K562 (cell line): ENCODE measurements around the gene PRRC2A. TPM values are rescaled to one million over a fixed set of nuclear protein-coding genes. Genes with fewer than 3 reads are reported as not detected.
A peak's percentile ranks its signal among the peaks of the same experiment; 100 is the strongest.

ENCODE experiments used
- CHD2 ChIP-seq: IDR thresholded peaks from 2 replicates; pipeline ENCODE4 v1.6.1; 2011; ENCODE audit warnings: low read depth, low read length
- DLX4 ChIP-seq: fragments of 250-450 bp; sonication (Bioruptor Pico); IDR thresholded peaks from 2 replicates; pipeline ENCODE4 v1.6.1; 2021; ENCODE audit warnings: mild to moderate bottlenecking
- E2F1 ChIP-seq: sonication (generic); formaldehyde crosslinking; IDR thresholded peaks from 2 replicates; pipeline ENCODE4 v1.8.1; 2023; ENCODE audit warnings: mild to moderate bottlenecking, missing genetic modification reagents, moderate library complexity
- GABPA ChIP-seq: fragments of 200-800 bp; sonication (Bioruptor generic); conservative IDR thresholded peaks from 2 replicates; pipeline ENCODE4 v1.6.1; 2016; ENCODE audit warnings: low read depth, missing genetic modification characterization, missing compliant biosample characterization
- HMG20A ChIP-seq: fragments of 450-650 bp; formaldehyde crosslinking; conservative IDR thresholded peaks from 2 replicates; pipeline ENCODE4 v1.4.0; 2020; ENCODE audit warnings: mild to moderate bottlenecking, mixed read lengths
- KAT7 ChIP-seq: sonication (generic); formaldehyde crosslinking; IDR thresholded peaks from 2 replicates; pipeline ENCODE4 v1.8.0; 2022; ENCODE audit warnings: missing genetic modification reagents, mild to moderate bottlenecking, borderline replicate concordance
- POLR2AphosphoS5 ChIP-seq: IDR thresholded peaks from 2 replicates; pipeline ENCODE4 v1.6.1; 2011; ENCODE audit warnings: mild to moderate bottlenecking, low read depth, low read length, moderate library complexity; ENCODE audit not compliant: control insufficient read depth, insufficient read depth
- POLR2H ChIP-seq: IDR thresholded peaks from 2 replicates; pipeline ENCODE4 v1.6.1; 2016; ENCODE audit warnings: missing genetic modification characterization, low read depth, mild to moderate bottlenecking, control low read depth, missing compliant biosample characterization, moderate library complexity
- RBM17 ChIP-seq: fragments of 200-400 bp; formaldehyde crosslinking; IDR thresholded peaks from 2 replicates; pipeline ENCODE4 v1.6.1; 2017; ENCODE audit warnings: low read depth, mild to moderate bottlenecking, low read length, borderline replicate concordance
- SAP30 ChIP-seq: fragments of 200-600 bp; sonication (generic); IDR thresholded peaks from 2 replicates; pipeline ENCODE4 v1.6.1; 2012; ENCODE audit warnings: borderline replicate concordance, low read depth, mild to moderate bottlenecking, moderate library complexity, low read length, control low read depth, inconsistent platforms; ENCODE audit not compliant: insufficient read depth, poor library complexity, severe bottlenecking
- TCF7 ChIP-seq: sonication (generic); IDR thresholded peaks from 2 replicates; pipeline ENCODE4 v1.6.1; 2016; ENCODE audit warnings: antibody characterized with exemption, borderline replicate concordance
- ZBTB17 ChIP-seq: fragments of 450-650 bp; formaldehyde crosslinking; IDR thresholded peaks from 2 replicates; pipeline ENCODE4 v1.4.0; 2020; ENCODE audit warnings: mild to moderate bottlenecking
- ZBTB2 ChIP-seq: fragments of 450-650 bp; IDR thresholded peaks from 2 replicates; pipeline ENCODE4 v1.6.1; 2016; ENCODE audit warnings: antibody characterized with exemption
- ZBTB7A ChIP-seq: IDR thresholded peaks from 2 replicates; pipeline ENCODE4 v1.6.1; 2011; ENCODE audit warnings: low read depth, mild to moderate bottlenecking, low read length, moderate library complexity, borderline replicate concordance; ENCODE audit not compliant: control insufficient read depth
- ZC3H4 ChIP-seq: sonication (generic); formaldehyde crosslinking; IDR thresholded peaks from 2 replicates; pipeline ENCODE4 v1.9.0; 2021; ENCODE audit warnings: missing genetic modification reagents, borderline replicate concordance
- ZFP91 ChIP-seq: sonication (generic); formaldehyde crosslinking; IDR thresholded peaks from 2 replicates; pipeline ENCODE4 v1.8.0; 2022; ENCODE audit warnings: mild to moderate bottlenecking, missing genetic modification reagents
- ZNF232 ChIP-seq: sonication (generic); formaldehyde crosslinking; IDR thresholded peaks from 2 replicates; pipeline ENCODE4 v1.8.0; 2022; ENCODE audit warnings: mild to moderate bottlenecking, missing genetic modification reagents
- ZNF644 ChIP-seq: fragments of 200-800 bp; sonication (Bioruptor generic); IDR thresholded peaks from 2 replicates; pipeline ENCODE4 v1.6.1; 2016; ENCODE audit warnings: low read depth, missing genetic modification characterization, missing compliant biosample characterization
- ZNF740 ChIP-seq, 3 experiments: fragments of 200-800 bp in 1 of 3; sonication (Bioruptor generic) in 1 of 3; sonication (generic) in 1 of 3; formaldehyde crosslinking in 1 of 3; IDR thresholded peaks; 2 replicates each; pipeline versions ENCODE4 v1.6.1 to v1.8.0; 2016 to 2022; ENCODE audit warnings: mild to moderate bottlenecking in 2 of 3, missing compliant biosample characterization in 2 of 3, missing genetic modification characterization in 2 of 3, missing genetic modification reagents in 1 of 3
- ZNF830 ChIP-seq: fragments of 250-450 bp; sonication (Bioruptor Pico); IDR thresholded peaks from 2 replicates; pipeline ENCODE4 v1.5.0; 2021; ENCODE audit warnings: mild to moderate bottlenecking
- polyA plus RNA-seq, 8 experiments: library from polyadenylated mRNA; depleted of rRNA in 4 of 8; stranded (reverse) in 5 of 8; unstranded in 3 of 8; fragments of >200 nt; fragmentation: Nextera tagmentation in 2 of 8; fragmentation: Illumina TruSeq in 1 of 8; extraction: Ambion mirVana in 2 of 8; extraction: Trizol in 1 of 8; gene quantifications; 2 replicates each; pipeline versions ENCODE4 v1.2.1 to v1.2.3, GENCODE V29; 2011 to 2014; ENCODE audit warnings: inconsistent platforms in 1 of 8, missing spikeins in 1 of 8
- total RNA-seq, 7 experiments: library from RNA; depleted of rRNA in 6 of 7; stranded (reverse); fragments of >200 nt in 6 of 7; fragmentation: Illumina TruSeq in 2 of 7; extraction: Trizol in 2 of 7; gene quantifications; 2 replicates each; pipeline versions ENCODE4 v1.2.1 to v1.2.3, GENCODE V29; 2011 to 2021; ENCODE audit warnings: low replicate concordance in 1 of 7

Gene PRRC2A
- total and polyA plus RNA-seq, 9 of the 15 experiments (the other 6 are each of a cell fraction or from before 2014, with no cell fraction given) = 1.0 to 332 (median 63.0) TPM

GRCh38 chr6:31620586-31621319, at the start of gene PRRC2A (continued):
- TF ChIP-seq ZFP91 (CRISPR knock-in tag) (0 out of 2 replicates have a peak, but pooled peaks have one; percentile 34), ZNF232 (CRISPR knock-in tag) (no peak; the same call in 1 of the 2 replicates), ZBTB7A (peak; percentile 59; the same call in 1 of the 2 replicates), ZBTB17 (peak; percentile 67; the same call in 1 of the 2 replicates), ZC3H4 (CRISPR knock-in tag) (no peak), ZNF830 (peak; percentile 76; the same call in 1 of the 2 replicates), CHD2 (peak; percentile 59), POLR2H (tag) (peak; percentile 95), ZNF740 (CRISPR knock-in tag; IDR thresholded peaks at IDR 0.05) (peak; percentile 72; the same call in 1 of the 2 replicates), ZNF740 (tag; IDR thresholded peaks at IDR 0.05) (peak in 1 of 2 experiments; percentile 49; a peak in 2 of 4 replicates), ZBTB2 (peak; percentile 51; the same call in 1 of the 2 replicates), TCF7 (no peak), DLX4 (CRISPR knock-in tag) (no peak), E2F1 (CRISPR knock-in tag) (no peak), SAP30 (peak; percentile 66), RBM17 (no peak), ZNF644 (tag) (peak; percentile 29; the same call in 1 of the 2 replicates), KAT7 (CRISPR knock-in tag) (peak; percentile 78), POLR2AphosphoS5 (peak; percentile 79), GABPA (tag) (peak; percentile 65), HMG20A (CRISPR knock-in tag) (no peak)
